Thymus (tissue), 11 donors: ENCODE results near the gene QARS1. TPM values are rescaled to one million over a fixed set of nuclear protein-coding genes. Genes with fewer than 3 reads are reported as not detected.
A peak's percentile ranks its signal among the peaks of the same experiment; 100 is the strongest.

Experiments used
- DNase-seq, 9 donors: peaks; one replicate each; pipeline ENCODE4 v3.0.0-alpha.2; 2013; ENCODE audit warnings: low spot score in 9 of 9, low read depth in 6 of 9, missing footprints in 1 of 9
- H3K27ac ChIP-seq, 2 donors: one replicate each; pipeline ENCODE4 v1.5.1; 2013; ENCODE audit warnings: control low read depth in 1 of 2, low read depth in 1 of 2, low read length in 1 of 2, mild to moderate bottlenecking in 1 of 2, moderate library complexity in 1 of 2
- H3K27me3 ChIP-seq, 2 donors: one replicate each; pipeline ENCODE4 v1.5.1; 2013; ENCODE audit warnings: low read length in 1 of 2; ENCODE audit not compliant: control insufficient read depth in 2 of 2, insufficient read depth in 1 of 2
- H3K36me3 ChIP-seq, 2 donors: one replicate each; pipeline ENCODE4 v1.5.1; 2013; ENCODE audit warnings: low read length in 1 of 2, mild to moderate bottlenecking in 1 of 2, moderate library complexity in 1 of 2; ENCODE audit not compliant: control insufficient read depth in 2 of 2, insufficient read depth in 2 of 2
- H3K4me1 ChIP-seq, 2 donors: one replicate each; pipeline ENCODE4 v1.5.1; 2013; ENCODE audit warnings: low read length in 2 of 2; ENCODE audit not compliant: control insufficient read depth in 2 of 2, insufficient read depth in 2 of 2
- H3K4me3 ChIP-seq, 2 donors: one replicate each; pipeline ENCODE4 v1.5.1; 2013; ENCODE audit warnings: low read length in 2 of 2, control low read depth in 1 of 2, mild to moderate bottlenecking in 1 of 2
- H3K9me3 ChIP-seq, 2 donors: one replicate each; pipeline ENCODE4 v1.5.1; 2013; ENCODE audit warnings: low read length in 1 of 2, mild to moderate bottlenecking in 1 of 2; ENCODE audit not compliant: control insufficient read depth in 2 of 2, insufficient read depth in 1 of 2
- WGBS: extraction: QIAGEN DNeasy Blood & Tissue Kit; methylation state at CpG from one replicate; pipeline ENCODE4 v1.1.7; 2013; 5-methylcytosine and 5-hydroxymethylcytosine counted together
- polyA plus RNA-seq: library from polyadenylated mRNA; stranded (reverse); fragments of 200-250 nt; gene quantifications from one replicate; pipeline ENCODE4 v1.2.3, GENCODE V29; 2013
- total RNA-seq: library from RNA; stranded (reverse); fragments of 120-200 nt; gene quantifications from one replicate; pipeline ENCODE4 v1.2.4, GENCODE V29; 2013
- donor health status: healthy.

Gene QARS1
- total and polyA plus RNA-seq, 2 donors: 223 to 256 TPM

DNA sequence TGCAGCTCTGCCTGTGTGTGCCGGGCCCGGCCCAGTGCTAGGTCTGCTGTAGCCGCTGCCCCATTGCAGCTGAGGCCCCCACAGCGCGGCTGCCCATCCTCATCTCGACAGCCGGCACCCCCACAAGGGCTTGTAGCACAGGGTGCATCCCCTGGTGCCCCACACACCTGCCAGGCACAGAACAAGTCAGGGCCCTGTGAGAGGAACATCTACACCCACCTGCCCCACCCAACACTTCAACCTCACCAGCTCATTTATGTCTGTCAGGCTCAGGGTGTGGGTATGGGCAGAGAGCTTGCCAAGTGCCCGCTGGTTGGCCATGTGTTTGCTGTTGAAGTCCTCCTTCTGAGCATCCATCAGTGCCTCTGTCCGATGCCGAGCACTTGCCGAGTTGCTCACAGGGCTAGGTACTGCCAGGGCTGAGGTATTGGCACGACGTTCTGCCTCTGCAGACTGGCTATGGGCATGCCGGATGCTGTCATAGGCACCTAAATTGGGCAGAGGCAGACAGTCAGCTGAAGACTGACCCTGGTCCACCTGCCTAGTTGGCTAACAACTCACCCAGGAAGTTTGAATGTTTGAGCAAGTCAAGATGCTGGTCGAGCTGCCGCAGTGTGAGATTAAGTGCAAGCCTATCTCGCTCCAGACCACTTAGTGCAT lies 18.5 kb upstream of the QARS1 start:
- Histone ChIP-seq H3K4me1 (peaks cover 16 to 25% of the 10 kb centered on the region in 2 donors), H3K9me3 (no peaks in the 10 kb centered on the region), H3K27me3 (no peaks in the 10 kb centered on the region), H3K36me3 (peaks cover 9 to 12% of the 10 kb centered on the region in 2 donors), H3K4me3 (no peak overlapping the region), H3K27ac (no peak overlapping the region)
- WGBS: 97% methylated on average over 17 of the region's 17 CpGs
- DNase-seq: no peak

- Histone ChIP-seq H3K27ac (no peak overlapping the region), H3K27me3 (no peaks in the 10 kb centered on the region), H3K9me3 (no peaks in the 10 kb centered on the region), H3K36me3 (peaks cover 14 to 18% of the 10 kb centered on the region in 2 donors), H3K4me1 (peaks cover 16 to 25% of the 10 kb centered on the region in 2 donors), H3K4me3 (no peak overlapping the region)
- WGBS: 98% methylated on average over 7 of the region's 7 CpGs
- no peak for DNase-seq
Measured at GRCh38 chr3:49122451-49122850, 17.9 kb upstream of the QARS1 start.

GRCh38 chr3:49122022-49122421 lies 17.5 kb upstream of the QARS1 start:
- no peaks in the 10 kb centered on the region for H3K9me3 ChIP-seq
- WGBS: 98% methylated on average over 12 of the region's 12 CpGs
- peaks cover 16 to 25% of the 10 kb centered on the region in 2 donors for H3K4me1 ChIP-seq
- peak overlapping the region in 1 of 2 donors; percentile 97 for H3K27ac ChIP-seq
- peaks cover 19 to 22% of the 10 kb centered on the region in 2 donors for H3K36me3 ChIP-seq
- no peaks in the 10 kb centered on the region for H3K27me3 ChIP-seq
- H3K4me3 ChIP-seq: no peak overlapping the region
- DNase-seq: no peak

- no peaks in the 10 kb centered on the region for H3K27me3 ChIP-seq
- WGBS: 72% methylated on average over 17 of the region's 17 CpGs
- H3K36me3 ChIP-seq: peaks cover 26 to 30% of the 10 kb centered on the region in 2 donors
- H3K4me3 ChIP-seq: peak overlapping the region; percentile 90 to 98
- DNase-seq: peak in 2 of 9 donors; percentile 22 to 52
- H3K27ac ChIP-seq: peak overlapping the region; percentile 96 to 97
- peaks cover 16 to 25% of the 10 kb centered on the region in 2 donors for H3K4me1 ChIP-seq
- H3K9me3 ChIP-seq: no peaks in the 10 kb centered on the region
Measured at GRCh38 chr3:49121132-49121736, 16.7 kb upstream of the QARS1 start.

- peak within 1 kb of the TSS; percentile 90 to 98 for H3K4me3 ChIP-seq
- H3K4me1 ChIP-seq: peaks cover 16 to 25% of the 10 kb centered on the region in 2 donors
- peak within 1 kb of the TSS; percentile 96 to 97 for H3K27ac ChIP-seq
- H3K27me3 ChIP-seq: no peaks in the 10 kb centered on the region
- 1% methylated on average over 70 of the region's 70 CpGs for WGBS
- peak; percentile 87 to 96 (median 89) for DNase-seq
- H3K36me3 ChIP-seq: peaks cover 33 to 37% of the 10 kb centered on the region in 2 donors
- no peaks in the 10 kb centered on the region for H3K9me3 ChIP-seq
Measured at GRCh38 chr3:49120438-49121131, 16.0 kb upstream of the QARS1 start, which contains the start of gene USP19. TSS of gene USP19 (minus strand) at chr3:49120823. CDS start at chr3:49119145, 1,678 bp downstream.

DNA sequence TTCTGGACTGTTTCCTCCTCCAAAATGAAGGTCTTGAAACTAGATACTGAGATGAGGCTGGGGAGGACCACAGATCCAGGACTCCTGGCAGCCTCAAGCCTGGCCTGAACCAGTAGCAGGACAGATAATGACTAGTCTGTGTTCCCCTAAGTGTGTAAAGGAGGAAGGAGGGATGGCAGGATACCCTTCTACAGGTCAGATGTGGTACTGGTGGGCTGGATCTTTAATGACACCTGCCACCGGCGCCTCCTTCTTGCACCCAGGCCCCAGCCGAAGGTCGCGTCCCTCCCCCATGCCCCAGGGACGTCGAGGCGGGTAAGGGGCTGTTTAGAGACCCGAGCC lies 15.5 kb upstream of the QARS1 start:
- 0% methylated on average over 9 of the region's 9 CpGs for WGBS
- Histone ChIP-seq H3K27me3 (no peaks in the 10 kb centered on the region), H3K9me3 (no peaks in the 10 kb centered on the region), H3K36me3 (peaks cover 38 to 42% of the 10 kb centered on the region in 2 donors), H3K4me3 (peak overlapping the region; percentile 90 to 98), H3K4me1 (peaks cover 16 to 25% of the 10 kb centered on the region in 2 donors), H3K27ac (peak overlapping the region; percentile 96 to 97)
- peak in 2 of 9 donors; percentile 14 to 24 for DNase-seq

DNA sequence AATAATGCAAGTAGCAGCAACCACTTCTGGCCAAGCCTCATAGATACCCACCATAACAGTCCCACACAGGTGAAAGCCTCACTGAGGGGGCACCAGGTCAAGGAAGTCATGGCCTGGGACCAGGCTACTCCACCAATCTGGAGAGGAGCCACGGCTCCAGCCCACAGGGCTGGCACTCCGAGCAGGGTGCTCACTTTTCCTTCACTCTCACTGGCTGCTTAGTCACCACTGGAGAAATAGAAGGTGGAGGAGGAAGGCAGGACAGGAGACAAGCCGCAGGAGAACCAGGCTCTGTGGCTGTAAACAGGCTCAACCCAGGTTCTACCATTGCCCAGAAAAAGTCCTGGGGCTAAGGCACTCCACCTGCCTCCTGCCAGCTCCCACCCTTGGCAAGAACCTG lies 14.9 kb upstream of the QARS1 start:
- WGBS: 86% methylated on average over 3 of the region's 3 CpGs
- Histone ChIP-seq H3K4me3 (peak overlapping the region; percentile 90 to 98), H3K27ac (no peak overlapping the region)

GRCh38 chr3:49119036-49119435 lies 14.5 kb upstream of the QARS1 start:
- Histone ChIP-seq H3K4me1 (peaks cover 16 to 25% of the 10 kb centered on the region in 2 donors), H3K27ac (no peak overlapping the region), H3K36me3 (peaks cover 48 to 52% of the 10 kb centered on the region in 2 donors), H3K9me3 (no peaks in the 10 kb centered on the region), H3K4me3 (no peak overlapping the region), H3K27me3 (no peaks in the 10 kb centered on the region)
- WGBS: 97% methylated on average over 10 of the region's 10 CpGs
- DNase-seq: no peak

More for the DNA sequence above, 14.9 kb upstream of the QARS1 start:
- Histone ChIP-seq H3K36me3 (peaks cover 44 to 48% of the 10 kb centered on the region in 2 donors), H3K27me3 (no peaks in the 10 kb centered on the region), H3K4me1 (peaks cover 16 to 25% of the 10 kb centered on the region in 2 donors), H3K9me3 (no peaks in the 10 kb centered on the region)
- DNase-seq: no peak

- H3K36me3 ChIP-seq: peaks cover 92 to 98% of the 10 kb centered on the region in 2 donors
- H3K27me3 ChIP-seq: no peaks in the 10 kb centered on the region
- 98% methylated on average over 14 of the region's 14 CpGs for WGBS
- H3K27ac ChIP-seq: no peak overlapping the region
- no peak overlapping the region for H3K4me3 ChIP-seq
- peaks cover 0 to 1% of the 10 kb centered on the region in 2 donors for H3K9me3 ChIP-seq
- H3K4me1 ChIP-seq: no peaks in the 10 kb centered on the region
- no peak for DNase-seq
Measured at GRCh38 chr3:49112262-49112661, 7.7 kb upstream of the QARS1 start.
